Uterus (tissue), 2 donors: Measurements from ENCODE around the gene GATAD2A.

Source experiments
- CTCF ChIP-seq, 4 experiments: fragments of 200-600 bp in 2 of 4; fragments of 450-650 bp in 2 of 4; sonication (generic) in 2 of 4; IDR thresholded peaks; one replicate each; pipeline ENCODE4 v1.5.1; 2016 to 2019; ENCODE audit warnings: antibody characterized with exemption in 4 of 4, mild to moderate bottlenecking in 2 of 4, moderate library complexity in 1 of 4
- POLR2A ChIP-seq, 2 donors: fragments of 450-650 bp; IDR thresholded peaks; one replicate each; pipeline ENCODE4 v1.6.1; 2016; ENCODE audit warnings: antibody characterized with exemption in 2 of 2, mild to moderate bottlenecking in 1 of 2, moderate library complexity in 1 of 2

- TF ChIP-seq CTCF (IDR thresholded peaks at IDR 0.05) (no peak), POLR2A (IDR thresholded peaks at IDR 0.05) (no peak)
Observed at GRCh38 chr19:19381007-19381926, 24.2 kb upstream of the GATAD2A start.
